ENCODE data around the gene MRPL34. TPM values are rescaled to one million over a fixed set of nuclear protein-coding genes. Genes with fewer than 3 reads are reported as not detected.

Gene MRPL34
- total RNA-seq = 56.7 and 76.8 TPM in 2 replicates

GRCh38 chr19:17305517-17306284 lies at the start of gene MRPL34:
Gene MRPL34 (plus strand): TSS chr19:17305872. CDS start chr19:17305893, 21 bp downstream.

GRCh38 chr19:17264641-17264979 lies 41.1 kb upstream of the MRPL34 start, which contains the start of gene USHBP1:
Gene USHBP1 (minus strand): TSS chr19:17264745. CDS start chr19:17264299, 446 bp downstream.

GRCh38 chr19:17266975-17267788 lies 38.5 kb upstream of the MRPL34 start, which contains the start of gene BABAM1:
Gene BABAM1 (plus strand): TSS chr19:17267443. CDS start chr19:17268807, 1,364 bp downstream.

GRCh38 chr19:17281391-17282304 lies 24.0 kb upstream of the MRPL34 start, which contains the start of gene ANKLE1:
Gene ANKLE1 (plus strand): TSS chr19:17281901. CDS start chr19:17281921, 20 bp downstream.

GRCh38 chr19:17303167-17303939 lies 2.3 kb upstream of the MRPL34 start, which contains the start of gene ABHD8:
Gene ABHD8 (minus strand): TSS chr19:17303425. CDS start chr19:17301616, 1,809 bp downstream.

GRCh38 chr19:17309198-17309964 lies 3.7 kb downstream of the MRPL34 start, which contains the start of gene DDA1:
Gene DDA1 (plus strand): TSS chr19:17309563. CDS start chr19:17309655, 92 bp downstream.

GRCh38 chr19:17334414-17335409 lies 29.0 kb downstream of the MRPL34 start, which contains the start of gene ANO8:
Gene ANO8 (minus strand): TSS chr19:17334855. CDS start chr19:17334670, 185 bp downstream.

GRCh38 chr19:17336872-17337674 lies 31.4 kb downstream of the MRPL34 start, which contains the start of gene GTPBP3:
Gene GTPBP3 (plus strand): TSS chr19:17337553. CDS start chr19:17337612, 59 bp downstream.

Other genes with a start within 250 kb of the MRPL34 start
- 12.8 and 15.5 TPM in 2 replicates for gene HAUS8, start 230.4 kb upstream of the MRPL34 start, total RNA-seq
- 69.8 and 80.9 TPM in 2 replicates for gene MYO9B, start 230.1 kb upstream of the MRPL34 start, total RNA-seq
- 15.0 and 18.3 TPM in 2 replicates for gene USE1, start 90.5 kb upstream of the MRPL34 start, total RNA-seq
- 2.4 and 8.8 TPM in 2 replicates for gene OCEL1, start 79.6 kb upstream of the MRPL34 start, total RNA-seq
- 55.6 and 56.3 TPM in 2 replicates for gene NR2F6, start 60.0 kb upstream of the MRPL34 start, total RNA-seq
- gene USHBP1, start 41.1 kb upstream of the MRPL34 start, total RNA-seq = 16.5 and 23.6 TPM in 2 replicates
- gene BABAM1, start 38.4 kb upstream of the MRPL34 start, total RNA-seq = 141 and 165 TPM in 2 replicates
- 0.73 and 1.3 TPM in 2 replicates for gene ANKLE1, start 24.0 kb upstream of the MRPL34 start, total RNA-seq
- 3.1 and 5.4 TPM in 2 replicates for gene ABHD8, start 2.4 kb upstream of the MRPL34 start, total RNA-seq
- 60.0 TPM in 2 replicates for gene DDA1, start 3.7 kb downstream of the MRPL34 start, total RNA-seq
- 2.3 TPM in 2 replicates for gene ANO8, start 29.0 kb downstream of the MRPL34 start, total RNA-seq
- 15.0 and 15.3 TPM in 2 replicates for gene GTPBP3, start 31.7 kb downstream of the MRPL34 start, total RNA-seq
- gene PLVAP, start 71.5 kb downstream of the MRPL34 start, total RNA-seq = 6.3 and 8.9 TPM in 2 replicates
- not detected in 2 replicates for gene CCDC194, start 88.3 kb downstream of the MRPL34 start, total RNA-seq
- gene BST2, start 99.8 kb downstream of the MRPL34 start, total RNA-seq = 295 and 315 TPM in 2 replicates
- gene MVB12A, start 114.2 kb downstream of the MRPL34 start, total RNA-seq = 68.6 and 75.3 TPM in 2 replicates
- gene TMEM221, start 142.8 kb downstream of the MRPL34 start, total RNA-seq = not detected in 2 replicates
- not detected in 2 replicates for gene NXNL1, start 155.1 kb downstream of the MRPL34 start, total RNA-seq
- 7.5 and 8.9 TPM in 2 replicates for gene SLC27A1, start 164.7 kb downstream of the MRPL34 start, total RNA-seq
- 92.7 and 109 TPM in 2 replicates for gene PGLS, start 205.8 kb downstream of the MRPL34 start, total RNA-seq
- gene COLGALT1, start 249.8 kb downstream of the MRPL34 start, total RNA-seq = 186 and 204 TPM in 2 replicates

Data from mammary microvascular endothelial cell (primary cell).